ENCODE results near the gene CPZ.

DNA sequence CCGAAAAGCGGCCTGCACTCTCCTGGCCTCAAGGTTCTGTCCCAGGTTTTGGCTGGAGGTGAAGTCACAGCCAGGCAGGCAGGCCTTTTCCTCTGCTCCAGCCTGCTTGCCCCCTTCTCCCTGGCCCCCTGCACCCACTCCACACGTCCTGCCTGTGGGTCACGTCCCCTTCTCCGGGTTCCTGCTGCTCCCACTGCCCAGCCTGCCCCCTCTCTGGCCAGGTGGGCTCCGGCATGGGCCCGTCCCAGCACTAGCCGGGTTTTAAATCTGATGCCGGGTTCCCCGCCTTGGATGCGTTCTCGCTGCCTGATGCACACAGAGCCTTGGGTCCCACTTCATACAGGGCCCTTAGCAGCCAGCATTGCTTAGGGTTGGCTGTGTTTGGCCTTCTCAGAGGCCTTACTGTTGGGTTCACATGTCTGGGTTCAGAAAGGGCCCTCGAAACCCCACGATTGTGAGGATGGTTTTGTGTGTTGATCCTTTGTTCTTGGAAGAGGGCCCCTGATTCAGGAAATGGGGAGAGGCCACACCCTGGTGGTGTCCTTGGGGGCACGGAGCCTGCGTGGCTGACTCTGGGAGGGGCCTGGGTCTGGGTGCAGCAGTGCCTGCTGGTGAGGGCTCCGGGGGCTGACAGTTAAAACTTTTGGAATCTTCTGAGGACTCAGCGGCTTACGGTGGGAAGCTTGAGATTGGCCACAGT is 6.0 kb downstream of the CPZ start:
- no peak for TF ChIP-seq CTCF (IDR thresholded peaks at IDR 0.05)
- no peak for TF ChIP-seq POLR2A (IDR thresholded peaks at IDR 0.05)

All from Peyer's patch (tissue), 4 donors.